ENCODE measurements around the gene RAP1A.

- TF ChIP-seq CTCF (conservative IDR thresholded peaks at IDR 0.05 in 1 of 2, IDR thresholded peaks at IDR 0.05 in 1 of 2; ENCODE audit: extremely low read depth in 1 of 2, insufficient read depth in 1 of 2, low read depth in 1 of 2, low read length in 2 of 2) (no peak), EZH2 (IDR thresholded peaks at IDR 0.05; ENCODE audit: borderline replicate concordance, low read length) (no peak)
Measured at GRCh38 chr1:111758373-111758772, 138.8 kb downstream of the RAP1A start.
